Osteoblast (primary cell): Measurements from ENCODE around the gene KCTD20. TPM values are rescaled to one million over a fixed set of nuclear protein-coding genes. Genes with fewer than 3 reads are reported as not detected.
A peak's percentile ranks its signal among the peaks of the same experiment; 100 is the strongest.

Experiments
- DNase-seq: peaks from one replicate; pipeline ENCODE4 v3.0.0; 2011; ENCODE audit warnings: low spot score, mixed read lengths; ENCODE audit not compliant: insufficient read length; ENCODE audit errors: missing footprints
- H2AFZ ChIP-seq: 2 replicates; pipeline ENCODE4 v1.6.0; 2011; ENCODE audit warnings: mild to moderate bottlenecking, low read length
- H3K27ac ChIP-seq: 2 replicates; pipeline ENCODE4 v1.5.1; 2011; ENCODE audit warnings: mild to moderate bottlenecking, low read depth, low read length, moderate library complexity
- H3K27me3 ChIP-seq: 2 replicates; pipeline ENCODE4 v1.6.0; 2012; ENCODE audit warnings: mild to moderate bottlenecking, control low read depth, inconsistent platforms, low read length, moderate library complexity; ENCODE audit not compliant: insufficient read depth
- H3K36me3 ChIP-seq: 2 replicates; pipeline ENCODE4 v1.5.1; 2011; ENCODE audit warnings: mild to moderate bottlenecking, low read length, control low read depth, moderate library complexity; ENCODE audit not compliant: insufficient read depth
- H3K4me1 ChIP-seq: 2 replicates; pipeline ENCODE4 v1.5.1; 2011; ENCODE audit warnings: mild to moderate bottlenecking, low read length, control low read depth, moderate library complexity; ENCODE audit not compliant: insufficient read depth
- H3K4me2 ChIP-seq: 2 replicates; pipeline ENCODE4 v1.6.0; 2011; ENCODE audit warnings: mild to moderate bottlenecking, low read length; ENCODE audit not compliant: insufficient read depth
- H3K4me3 ChIP-seq: fragments of 200-600 bp; sonication (generic); 3 replicates; pipeline ENCODE4 v1.5.1; 2012; ENCODE audit warnings: mild to moderate bottlenecking, low read length, inconsistent platforms; ENCODE audit not compliant: insufficient read depth
- H3K79me2 ChIP-seq: 2 replicates; pipeline ENCODE4 v1.6.0; 2012; ENCODE audit warnings: mild to moderate bottlenecking, low read length, control low read depth, inconsistent platforms; ENCODE audit not compliant: insufficient read depth
- H3K9me3 ChIP-seq: 2 replicates; pipeline ENCODE4 v1.5.1; 2011; ENCODE audit warnings: low read depth, low read length, control low read depth
- H4K20me1 ChIP-seq: 2 replicates; pipeline ENCODE4 v1.6.0; 2012; ENCODE audit warnings: mild to moderate bottlenecking, low read length, control low read depth; ENCODE audit not compliant: insufficient read depth
- CTCF ChIP-seq: IDR thresholded peaks from 2 replicates; pipeline ENCODE4 v1.5.1; 2011; ENCODE audit warnings: mild to moderate bottlenecking, low read depth, low read length, moderate library complexity; ENCODE audit errors: extremely low read depth
- total RNA-seq: library from RNA; depleted of rRNA; stranded (reverse); fragments of >200 nt; gene quantifications from 2 replicates; pipeline ENCODE4 v1.2.3, GENCODE V29; 2012

The KCTD20 gene
- total RNA-seq, 1 donor: 210 TPM

- Histone ChIP-seq H3K4me2 (peak overlapping the region; percentile 98), H3K27me3 (no peaks in the 10 kb centered on the region), H3K36me3 (no peaks in the 10 kb centered on the region), H3K9me3 (no peaks in the 10 kb centered on the region), H2AFZ (peak overlapping the region; percentile 74), H3K27ac (peak overlapping the region; percentile 60), H3K4me3 (peak overlapping the region; percentile 82), H3K4me1 (peaks cover 11% of the 10 kb centered on the region), H3K79me2 (no peaks in the 10 kb centered on the region), H4K20me1 (no peaks in the 10 kb centered on the region)
- TF ChIP-seq CTCF: no peak
- DNase-seq: peak; percentile 59
Measured at GRCh38 chr6:36422714-36423100, 20.1 kb upstream of the KCTD20 start.

GRCh38 chr6:36423101-36423824, 19.5 kb upstream of the KCTD20 start:
- H3K9me3 ChIP-seq: no peaks in the 10 kb centered on the region
- peak overlapping the region; percentile 82 for H3K4me3 ChIP-seq
- H3K4me2 ChIP-seq: peak overlapping the region; percentile 98
- H3K27me3 ChIP-seq: no peaks in the 10 kb centered on the region
- peaks cover 11% of the 10 kb centered on the region for H3K4me1 ChIP-seq
- no peaks in the 10 kb centered on the region for H3K79me2 ChIP-seq
- peak; percentile 66 for TF ChIP-seq CTCF
- H3K27ac ChIP-seq: peak overlapping the region; percentile 77
- DNase-seq: peak; percentile 98
- no peaks in the 10 kb centered on the region for H3K36me3 ChIP-seq
- no peaks in the 10 kb centered on the region for H4K20me1 ChIP-seq
- H2AFZ ChIP-seq: peak overlapping the region; percentile 97

- TF ChIP-seq CTCF: no peak
- H3K36me3 ChIP-seq: no peaks in the 10 kb centered on the region
- no peaks in the 10 kb centered on the region for H3K79me2 ChIP-seq
- no peak overlapping the region for H3K4me2 ChIP-seq
- no peak overlapping the region for H3K27ac ChIP-seq
- peaks cover 19% of the 10 kb centered on the region for H3K4me1 ChIP-seq
- no peaks in the 10 kb centered on the region for H4K20me1 ChIP-seq
- no peak overlapping the region for H2AFZ ChIP-seq
- no peak for DNase-seq
- H3K27me3 ChIP-seq: no peaks in the 10 kb centered on the region
- no peaks in the 10 kb centered on the region for H3K9me3 ChIP-seq
- H3K4me3 ChIP-seq: no peak overlapping the region
Measured at GRCh38 chr6:36426622-36427021, 16.2 kb upstream of the KCTD20 start.

GRCh38 chr6:36428911-36429310, 13.9 kb upstream of the KCTD20 start:
- Histone ChIP-seq H3K4me2 (no peak overlapping the region), H3K36me3 (no peaks in the 10 kb centered on the region), H3K27ac (no peak overlapping the region), H4K20me1 (no peaks in the 10 kb centered on the region), H3K4me3 (no peak overlapping the region), H3K27me3 (no peaks in the 10 kb centered on the region), H3K79me2 (no peaks in the 10 kb centered on the region), H3K4me1 (peaks cover 21% of the 10 kb centered on the region), H2AFZ (no peak overlapping the region), H3K9me3 (no peaks in the 10 kb centered on the region)
- DNase-seq: no peak
- TF ChIP-seq CTCF: peak; percentile 43
